Measurements from ENCODE around the gene MAGI3. TPM values are rescaled to one million over a fixed set of nuclear protein-coding genes. Genes with fewer than 3 reads are reported as not detected.
"Not testable (repeated sequence)": the region's sequence is repeated elsewhere in the genome, so short reads cannot be mapped to it uniquely, and the experiment has no call there.

MAGI3 gene
- total and polyA plus RNA-seq, 4 experiments from 2014 or later = 3.5 to 6.7 (median 5.5) TPM

GRCh38 chr1:113409363-113409762, 19.0 kb downstream of the MAGI3 start:
- ChIA-PET POLR2A (ENCODE audit: partially characterized antibody) (no interaction called here), CTCF (ENCODE audit: partially characterized antibody) (no interaction called here)
- H3K4me3 Mint-ChIP-seq = no peak overlapping the region

GRCh38 chr1:113412020-113412419, 21.7 kb downstream of the MAGI3 start:
- H3K4me1 ChIP-seq (ENCODE audit: insufficient read depth, low read length); intact Hi-C loops (cut with micrococcal nuclease); H3K9me3 Mint-ChIP-seq; H3K4me3 Mint-ChIP-seq; H3K36me3 Mint-ChIP-seq; H3K4me3 ChIP-seq (ENCODE audit: low read length in 2 of 2); H3K36me3 ChIP-seq (ENCODE audit: insufficient read depth, low read length); CTCF ChIA-PET (ENCODE audit: partially characterized antibody); H3K27me3 ChIP-seq (ENCODE audit: insufficient read depth, low read length); H3K27me3 Mint-ChIP-seq; H3K27ac Mint-ChIP-seq; H3K9me3 ChIP-seq (ENCODE audit: control insufficient read depth in 1 of 2, low read length in 2 of 2); H3K27ac ChIP-seq (ENCODE audit: low read depth, low read length); DNase-seq; POLR2A ChIA-PET (ENCODE audit: partially characterized antibody): not testable (repeated sequence)
- H3K4me1 Mint-ChIP-seq = peaks cover 0 to 14% (median 6%) of the 10 kb centered on the region in 4 donors

More at GRCh38 chr1:113409363-113409762, 19.0 kb downstream of the MAGI3 start:
- H3K4me1 Mint-ChIP-seq = peaks cover 0 to 15% (median 12%) of the 10 kb centered on the region in 4 donors
- H3K27ac ChIP-seq (ENCODE audit: low read depth, low read length) = no peak overlapping the region
- no peak overlapping the region for H3K4me3 ChIP-seq (ENCODE audit: low read length in 2 of 2)
- DNase-seq = no peak
- no peaks in the 10 kb centered on the region for H3K36me3 Mint-ChIP-seq
- intact Hi-C loops (cut with micrococcal nuclease) = no loop called here
- no peaks in the 10 kb centered on the region for H3K9me3 ChIP-seq (ENCODE audit: control insufficient read depth in 1 of 2, low read length in 2 of 2)
- H3K27me3 Mint-ChIP-seq = no peaks in the 10 kb centered on the region
- peaks cover 0 to 6% (median 3%) of the 10 kb centered on the region in 8 donors for H3K9me3 Mint-ChIP-seq
- H3K27me3 ChIP-seq (ENCODE audit: insufficient read depth, low read length) = no peaks in the 10 kb centered on the region
- H3K27ac Mint-ChIP-seq = no peak overlapping the region
- no peaks in the 10 kb centered on the region for H3K4me1 ChIP-seq (ENCODE audit: insufficient read depth, low read length)
- no peaks in the 10 kb centered on the region for H3K36me3 ChIP-seq (ENCODE audit: insufficient read depth, low read length)

GRCh38 chr1:113415310-113416070, 25.2 kb downstream of the MAGI3 start:
- no peak overlapping the region for H3K27ac ChIP-seq (ENCODE audit: low read depth, low read length)
- H3K4me3 ChIP-seq (ENCODE audit: low read length in 2 of 2) = no peak overlapping the region
- intact Hi-C loops (cut with micrococcal nuclease) = no loop called here
- H3K36me3 Mint-ChIP-seq = peaks cover 0 to 4% of the 10 kb centered on the region in 2 donors
- DNase-seq = no peak
- H3K4me3 Mint-ChIP-seq = no peak overlapping the region
- ChIA-PET CTCF (ENCODE audit: partially characterized antibody) (no interaction called here), POLR2A (ENCODE audit: partially characterized antibody) (interaction anchor here (0.6 to 2.9 kb wide), 3 partner anchors 15 to 26 kb away, joined by 4 to 9 read pairs (median 4); partner anchors contain the start of gene MAGI3)
- H3K27me3 Mint-ChIP-seq = peaks cover 0 to 1% of the 10 kb centered on the region in 2 donors
- no peaks in the 10 kb centered on the region for H3K27me3 ChIP-seq (ENCODE audit: insufficient read depth, low read length)
- H3K36me3 ChIP-seq (ENCODE audit: insufficient read depth, low read length) = no peaks in the 10 kb centered on the region
- peaks cover 5 to 18% (median 8%) of the 10 kb centered on the region in 4 donors for H3K4me1 Mint-ChIP-seq
- no peaks in the 10 kb centered on the region for H3K4me1 ChIP-seq (ENCODE audit: insufficient read depth, low read length)
- H3K9me3 Mint-ChIP-seq = peaks cover 0 to 12% (median 4%) of the 10 kb centered on the region in 8 donors
- peak overlapping the region in 4 of 7 donors; percentile 3 to 66 (median 46) for H3K27ac Mint-ChIP-seq
- no peaks in the 10 kb centered on the region for H3K9me3 ChIP-seq (ENCODE audit: control insufficient read depth in 1 of 2, low read length in 2 of 2)

GRCh38 chr1:113416071-113416470, 25.8 kb downstream of the MAGI3 start:
- H3K27me3 Mint-ChIP-seq; CTCF ChIA-PET (ENCODE audit: partially characterized antibody); H3K27ac Mint-ChIP-seq; H3K27me3 ChIP-seq (ENCODE audit: insufficient read depth, low read length); H3K4me1 ChIP-seq (ENCODE audit: insufficient read depth, low read length); H3K36me3 ChIP-seq (ENCODE audit: insufficient read depth, low read length); H3K4me3 ChIP-seq (ENCODE audit: low read length in 2 of 2); intact Hi-C loops (cut with micrococcal nuclease); H3K36me3 Mint-ChIP-seq; H3K9me3 ChIP-seq (ENCODE audit: control insufficient read depth in 1 of 2, low read length in 2 of 2); H3K4me3 Mint-ChIP-seq; H3K27ac ChIP-seq (ENCODE audit: low read depth, low read length); DNase-seq: not testable (repeated sequence)
- H3K4me1 Mint-ChIP-seq = peaks cover 5 to 18% (median 9%) of the 10 kb centered on the region in 4 donors
- peaks cover 0 to 12% (median 4%) of the 10 kb centered on the region in 8 donors for H3K9me3 Mint-ChIP-seq
- POLR2A ChIA-PET (ENCODE audit: partially characterized antibody) = interaction anchor here (0.6 to 2.9 kb wide), 4 partner anchors 15 to 31 kb away, joined by 3 to 9 read pairs (median 4); partner anchors contain the start of gene MAGI3

GRCh38 chr1:113416496-113416895, 26.2 kb downstream of the MAGI3 start:
- Histone ChIP-seq H3K4me1 (ENCODE audit: insufficient read depth, low read length) (no peaks in the 10 kb centered on the region), H3K27me3 (ENCODE audit: insufficient read depth, low read length) (no peaks in the 10 kb centered on the region), H3K27ac (ENCODE audit: low read depth, low read length) (no peak overlapping the region), H3K9me3 (ENCODE audit: control insufficient read depth in 1 of 2, low read length in 2 of 2) (no peaks in the 10 kb centered on the region), H3K36me3 (ENCODE audit: insufficient read depth, low read length) (no peaks in the 10 kb centered on the region), H3K4me3 (ENCODE audit: low read length in 2 of 2) (no peak overlapping the region)
- peaks cover 0 to 4% of the 10 kb centered on the region in 2 donors for H3K36me3 Mint-ChIP-seq
- H3K27ac Mint-ChIP-seq = peak overlapping the region in 3 of 7 donors; percentile 6 to 68 (median 48)
- H3K4me3 Mint-ChIP-seq = peak overlapping the region in 1 of 8 donors; percentile 16
- peaks cover 5 to 18% (median 9%) of the 10 kb centered on the region in 4 donors for H3K4me1 Mint-ChIP-seq
- no peak for DNase-seq
- ChIA-PET CTCF (ENCODE audit: partially characterized antibody) (no interaction called here), POLR2A (ENCODE audit: partially characterized antibody) (interaction anchor here (0.7 to 2.9 kb wide), 2 partner anchors 27 to 31 kb away, joined by 3 to 9 read pairs; partner anchors contain the start of gene MAGI3)
- H3K27me3 Mint-ChIP-seq = peaks cover 0 to 1% of the 10 kb centered on the region in 2 donors
- intact Hi-C loops (cut with micrococcal nuclease) = no loop called here
- H3K9me3 Mint-ChIP-seq = peaks cover 0 to 12% (median 4%) of the 10 kb centered on the region in 8 donors

GRCh38 chr1:113422315-113423068, 32.2 kb downstream of the MAGI3 start:
- Mint-ChIP-seq H3K4me3 (peak overlapping the region in 1 of 8 donors; percentile 37), H3K36me3 (peaks cover 7 to 11% of the 10 kb centered on the region in 2 donors), H3K27ac (no peak overlapping the region), H3K4me1 (peaks cover 4 to 7% (median 6%) of the 10 kb centered on the region in 4 donors), H3K27me3 (peaks cover 0 to 1% of the 10 kb centered on the region in 2 donors), H3K9me3 (peaks cover 0 to 10% (median 3%) of the 10 kb centered on the region in 8 donors)
- no peaks in the 10 kb centered on the region for H3K27me3 ChIP-seq (ENCODE audit: insufficient read depth, low read length)
- H3K27ac ChIP-seq (ENCODE audit: low read depth, low read length) = no peak overlapping the region
- no peaks in the 10 kb centered on the region for H3K4me1 ChIP-seq (ENCODE audit: insufficient read depth, low read length)
- intact Hi-C loops (cut with micrococcal nuclease) = no loop called here
- DNase-seq = peak in 1 of 5 donors; percentile 22
- no peaks in the 10 kb centered on the region for H3K36me3 ChIP-seq (ENCODE audit: insufficient read depth, low read length)
- POLR2A ChIA-PET (ENCODE audit: partially characterized antibody) = no interaction called here
- H3K4me3 ChIP-seq (ENCODE audit: low read length in 2 of 2) = no peak overlapping the region
- CTCF ChIA-PET (ENCODE audit: partially characterized antibody) = no interaction called here
- no peaks in the 10 kb centered on the region for H3K9me3 ChIP-seq (ENCODE audit: control insufficient read depth in 1 of 2, low read length in 2 of 2)

GRCh38 chr1:113423826-113424225, 33.5 kb downstream of the MAGI3 start:
- intact Hi-C loops (cut with micrococcal nuclease) = no loop called here
- Mint-ChIP-seq H3K36me3 (peaks cover 7 to 11% of the 10 kb centered on the region in 2 donors), H3K27me3 (peaks cover 0 to 1% of the 10 kb centered on the region in 2 donors), H3K4me3 (no peak overlapping the region), H3K4me1 (peaks cover 0 to 2% (median under 1%) of the 10 kb centered on the region in 4 donors), H3K9me3 (peaks cover 0 to 10% (median 3%) of the 10 kb centered on the region in 8 donors), H3K27ac (no peak overlapping the region)
- Histone ChIP-seq H3K27me3 (ENCODE audit: insufficient read depth, low read length) (no peaks in the 10 kb centered on the region), H3K9me3 (ENCODE audit: control insufficient read depth in 1 of 2, low read length in 2 of 2) (no peaks in the 10 kb centered on the region), H3K4me1 (ENCODE audit: insufficient read depth, low read length) (no peaks in the 10 kb centered on the region), H3K27ac (ENCODE audit: low read depth, low read length) (no peak overlapping the region), H3K4me3 (ENCODE audit: low read length in 2 of 2) (no peak overlapping the region), H3K36me3 (ENCODE audit: insufficient read depth, low read length) (no peaks in the 10 kb centered on the region)
- DNase-seq = no peak
- ChIA-PET POLR2A (ENCODE audit: partially characterized antibody) (no interaction called here), CTCF (ENCODE audit: partially characterized antibody) (no interaction called here)
